HepG2 (cell line): ENCODE measurements around the gene CNOT8. TPM values are rescaled to one million over a fixed set of nuclear protein-coding genes. Genes with fewer than 3 reads are reported as not detected.

Experiments
- ATAC-seq: fragments of 200-7000 bp; cut with Tn5 transposase; 3 replicates; pipeline ENCODE4 v1.9.1; 2020; ENCODE audit warnings: mild to moderate bottlenecking, moderate library complexity
- BruUV-seq: library from RNA; stranded (reverse); fragments of 400-500 nt; replicated peaks from 2 replicates; lab custom pipeline; 2021; lab: Mats Ljungman, UMichigan
- CTCF ChIA-PET: fragments of 300-600 bp; formaldehyde crosslinking; extraction: SDS; loops from one replicate; lab custom pipeline; 2021; ENCODE audit warnings: low total read pairs, inconsistent platforms, low intra/inter-chr PET ratio; lab: Yijun Ruan, JAX
- POLR2A ChIA-PET: fragments of 350-600 bp; sonication (Branson Sonifier 250); formaldehyde crosslinking; loops from one replicate; lab custom pipeline; 2020; ENCODE audit warnings: antibody characterized with exemption, inconsistent platforms; lab: Yijun Ruan, JAX
- DNase-seq: peaks from one replicate; pipeline ENCODE4 v3.0.0-alpha.2; 2015; ENCODE audit warnings: low spot score
- FAIRE-seq: peaks from 3 replicates; lab custom pipeline; 2011; peaks lifted over from hg19 to GRCh38; lab: Jason Lieb, UNC
- H2AFZ ChIP-seq: one replicate; pipeline ENCODE4 v1.6.1; 2011; ENCODE audit warnings: low read length, inconsistent platforms
- H3K27ac ChIP-seq: fragments of 300-600 bp; 3 replicates; pipeline ENCODE4 v1.8.0; 2011; ENCODE audit warnings: mixed run types, mild to moderate bottlenecking, mixed read lengths, low read length, inconsistent platforms; ENCODE audit not compliant: insufficient read depth; ENCODE audit errors: extremely low read length
- H3K27me3 ChIP-seq, 2 experiments: fragments of 200-600 bp in 1 of 2; 2 replicates in 1 of 2; 3 replicates in 1 of 2; pipeline versions ENCODE4 v1.6.0 to v1.8.0; 2011; ENCODE audit warnings: low read length in 2 of 2, mild to moderate bottlenecking in 2 of 2, moderate library complexity in 2 of 2, inconsistent platforms in 1 of 2; ENCODE audit not compliant: insufficient read depth in 2 of 2, control insufficient read depth in 1 of 2
- H3K36me3 ChIP-seq, 2 experiments: fragments of 200-600 bp in 1 of 2; replicated peaks in 1 of 2; 2 replicates in 1 of 2; 3 replicates in 1 of 2; pipeline versions ENCODE4 v1.5.1 to v1.8.0; 2011; ENCODE audit warnings: low read length in 2 of 2, inconsistent platforms in 1 of 2; ENCODE audit not compliant: insufficient read depth in 2 of 2, control insufficient read depth in 1 of 2
- H3K4me1 ChIP-seq: 2 replicates; pipeline ENCODE4 v1.5.1; 2012; ENCODE audit warnings: low read length, inconsistent platforms; ENCODE audit not compliant: insufficient read depth
- H3K4me2 ChIP-seq: 2 replicates; pipeline ENCODE4 v1.6.0; 2011; ENCODE audit warnings: low read depth, low read length, inconsistent platforms
- H3K4me3 ChIP-seq, 3 experiments: fragments of 200-600 bp in 1 of 3; sonication (generic), shearing (Covaris generic) in 1 of 3; replicated peaks in 1 of 3; 2 replicates each; pipeline ENCODE4 v1.5.1; 2011 to 2016; ENCODE audit warnings: low read length in 3 of 3, inconsistent platforms in 2 of 3, low read depth in 2 of 3, mild to moderate bottlenecking in 2 of 3, control low read depth in 1 of 3, mixed read lengths in 1 of 3; ENCODE audit not compliant: insufficient read depth in 1 of 3
- H3K79me2 ChIP-seq: one replicate; pipeline ENCODE4 v1.6.1; 2011; ENCODE audit warnings: low read length, inconsistent platforms; ENCODE audit not compliant: insufficient read depth
- H3K9ac ChIP-seq: 2 replicates; pipeline ENCODE4 v1.6.0; 2011; ENCODE audit warnings: mild to moderate bottlenecking, low read depth, low read length, inconsistent platforms; ENCODE audit not compliant: insufficient read depth
- H3K9me3 ChIP-seq: 2 replicates; pipeline ENCODE4 v1.5.1; 2012; ENCODE audit warnings: mild to moderate bottlenecking, low read length
- H4K20me1 ChIP-seq: 2 replicates; pipeline ENCODE4 v1.6.0; 2011; ENCODE audit warnings: inconsistent platforms, mild to moderate bottlenecking, low read length, moderate library complexity; ENCODE audit not compliant: insufficient read depth
- EZH2 ChIP-seq: conservative IDR thresholded peaks from 2 replicates; pipeline ENCODE4 v1.6.1; 2012; ENCODE audit warnings: mild to moderate bottlenecking, low read depth, low read length, moderate library complexity
- RCOR2 ChIP-seq: IDR thresholded peaks from 2 replicates; pipeline ENCODE4 v1.6.1; 2016; ENCODE audit warnings: missing biosample characterization, missing genetic modification reagents
- RORA ChIP-seq: sonication (generic); formaldehyde crosslinking; IDR thresholded peaks from 2 replicates; pipeline ENCODE4 v1.5.0; 2020; ENCODE audit warnings: mild to moderate bottlenecking, missing genetic modification reagents, moderate library complexity
- ZNF558 ChIP-seq: sonication (generic); formaldehyde crosslinking; IDR thresholded peaks from 2 replicates; pipeline ENCODE4 v1.9.0; 2022; ENCODE audit warnings: mild to moderate bottlenecking, missing genetic modification reagents, borderline replicate concordance
- WGBS: methylation state at CpG from one replicate; pipeline ENCODE4 v1.1.6; 2017; ENCODE audit warnings: low lambda C conversion rate; 5-methylcytosine and 5-hydroxymethylcytosine counted together
- in situ Hi-C: cut with HindIII; loops from 2 replicates; pipeline ENCODE4 v1.10.0; 2017; ENCODE audit warnings: low pct_unique_long_range_greater_than_20kb; ENCODE audit not compliant: extremely low pct_ligation_motif_present
- intact Hi-C: fragments of 100-400 bp; cut with micrococcal nuclease; formaldehyde crosslinking; loops from one replicate; pipeline ENCODE4 v1.10.0; 2022; ENCODE audit not compliant: unreplicated experiment
- polyA plus RNA-seq, 8 experiments: library from polyadenylated mRNA; depleted of rRNA in 3 of 8; stranded (reverse) in 7 of 8; unstranded in 1 of 8; fragments of >200 nt; fragmentation: Illumina TruSeq in 4 of 8; extraction: Trizol in 4 of 8; gene quantifications; 2 replicates each; pipeline versions ENCODE4 v1.2.1 to v1.2.3, GENCODE V29; 2011 to 2016; ENCODE audit warnings: low read depth in 4 of 8, missing spikeins in 1 of 8, mixed read lengths in 1 of 8; ENCODE audit not compliant: insufficient read depth in 1 of 8
- total RNA-seq, 5 experiments: library from RNA; depleted of rRNA; stranded (reverse); fragments of >200 nt; fragmentation: Illumina TruSeq; extraction: Trizol; gene quantifications; 2 replicates each; pipeline ENCODE4 v1.2.3, GENCODE V29; 2016; ENCODE audit warnings: low read depth in 1 of 5
- TF ChIP-seq, protein P1 (sequence below): sonication (generic); formaldehyde crosslinking; IDR thresholded peaks from 2 replicates; pipeline ENCODE4 v1.4.0; 2020; ENCODE audit warnings: missing genetic modification reagents
- TF ChIP-seq, protein P2 (sequence below): IDR thresholded peaks from 2 replicates; pipeline ENCODE4 v1.6.1; 2016

The CNOT8 gene
- total and polyA plus RNA-seq, 2 of the 13 experiments (the other 11 are each of a cell fraction or from before 2014, with no cell fraction given) = 37.1 to 74.9 TPM

DNA sequence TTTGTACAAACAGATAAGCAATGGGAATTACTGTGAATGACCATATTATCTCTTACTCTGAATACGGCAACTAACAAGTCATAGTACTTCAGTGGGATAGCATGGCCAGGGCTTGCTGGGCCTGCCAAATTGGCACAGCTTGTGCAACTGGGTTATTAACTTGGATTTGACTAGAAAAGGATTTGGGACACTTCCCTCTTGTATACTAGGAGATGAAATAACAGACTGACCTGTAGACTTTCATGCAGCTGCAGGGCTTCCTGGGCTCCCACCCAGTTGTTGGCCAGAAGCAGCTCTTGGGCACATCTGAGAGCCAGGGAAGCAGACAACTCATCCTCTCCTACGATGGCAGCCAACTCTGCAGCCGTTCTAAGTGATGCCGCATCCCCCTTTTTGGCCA lies 39.8 kb downstream of the CNOT8 start (continued):
- TF ChIP-seq, protein P1, sequence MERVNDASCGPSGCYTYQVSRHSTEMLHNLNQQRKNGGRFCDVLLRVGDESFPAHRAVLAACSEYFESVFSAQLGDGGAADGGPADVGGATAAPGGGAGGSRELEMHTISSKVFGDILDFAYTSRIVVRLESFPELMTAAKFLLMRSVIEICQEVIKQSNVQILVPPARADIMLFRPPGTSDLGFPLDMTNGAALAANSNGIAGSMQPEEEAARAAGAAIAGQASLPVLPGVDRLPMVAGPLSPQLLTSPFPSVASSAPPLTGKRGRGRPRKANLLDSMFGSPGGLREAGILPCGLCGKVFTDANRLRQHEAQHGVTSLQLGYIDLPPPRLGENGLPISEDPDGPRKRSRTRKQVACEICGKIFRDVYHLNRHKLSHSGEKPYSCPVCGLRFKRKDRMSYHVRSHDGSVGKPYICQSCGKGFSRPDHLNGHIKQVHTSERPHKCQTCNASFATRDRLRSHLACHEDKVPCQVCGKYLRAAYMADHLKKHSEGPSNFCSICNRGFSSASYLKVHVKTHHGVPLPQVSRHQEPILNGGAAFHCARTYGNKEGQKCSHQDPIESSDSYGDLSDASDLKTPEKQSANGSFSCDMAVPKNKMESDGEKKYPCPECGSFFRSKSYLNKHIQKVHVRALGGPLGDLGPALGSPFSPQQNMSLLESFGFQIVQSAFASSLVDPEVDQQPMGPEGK (CRISPR knock-in tag) = no peak
- no peak for TF ChIP-seq RCOR2
- TF ChIP-seq RORA = no peak

- ATAC-seq (no peak), DNase-seq (no peak), FAIRE-seq (no peak)
- ChIA-PET POLR2A (no interaction called here), CTCF (no interaction called here)
- H3K36me3 ChIP-seq = peaks cover 31 to 88% of the 10 kb centered on the region in 2 experiments
- H3K9me3 ChIP-seq = no peaks in the 10 kb centered on the region
- intact Hi-C loops = no loop called here
- TF ChIP-seq EZH2 (no peak), ZNF558 (CRISPR knock-in tag) (no peak)
- TF ChIP-seq, protein P2, sequence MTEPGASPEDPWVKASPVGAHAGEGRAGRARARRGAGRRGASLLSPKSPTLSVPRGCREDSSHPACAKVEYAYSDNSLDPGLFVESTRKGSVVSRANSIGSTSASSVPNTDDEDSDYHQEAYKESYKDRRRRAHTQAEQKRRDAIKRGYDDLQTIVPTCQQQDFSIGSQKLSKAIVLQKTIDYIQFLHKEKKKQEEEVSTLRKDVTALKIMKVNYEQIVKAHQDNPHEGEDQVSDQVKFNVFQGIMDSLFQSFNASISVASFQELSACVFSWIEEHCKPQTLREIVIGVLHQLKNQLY = no peak
- H3K27ac ChIP-seq = no peak overlapping the region
- 96% methylated on average over 9 of the region's 9 CpGs for WGBS
- no peaks in the 10 kb centered on the region for H4K20me1 ChIP-seq
- H3K27me3 ChIP-seq = no peaks in the 10 kb centered on the region
- in situ Hi-C loops = no loop called here
- no peak overlapping the region for H3K4me2 ChIP-seq
- H3K9ac ChIP-seq = no peak overlapping the region
- H2AFZ ChIP-seq = no peak overlapping the region
- no peaks in the 10 kb centered on the region for H3K4me1 ChIP-seq
- no peak overlapping the region for H3K4me3 ChIP-seq
- no TSS peak for BruUV-seq
- no peaks in the 10 kb centered on the region for H3K79me2 ChIP-seq
Measured at GRCh38 chr5:154899151-154899816, 40.9 kb downstream of the CNOT8 start.
